ENCODE results near the gene CDC73. TPM values are rescaled to one million over a fixed set of nuclear protein-coding genes. Genes with fewer than 3 reads are reported as not detected.

Gene CDC73
- total RNA-seq, 2 donors from 2014 or later: 71.8 to 76.5 TPM

GRCh38 chr1:193234530-193234929 lies 112.7 kb downstream of the CDC73 start:
- no peaks in the 10 kb centered on the region for H3K9me3 Mint-ChIP-seq
- no peak for DNase-seq (ENCODE audit: low spot score)
- H3K27ac Mint-ChIP-seq: no peak overlapping the region
- ATAC-seq: no peak
- no peaks in the 10 kb centered on the region for H3K27me3 Mint-ChIP-seq
- peaks cover 5% of the 10 kb centered on the region for H3K36me3 Mint-ChIP-seq
- H3K4me3 Mint-ChIP-seq: no peak overlapping the region
- peaks cover 0 to 6% of the 10 kb centered on the region in 2 donors for H3K4me1 Mint-ChIP-seq (ENCODE audit: low read depth in 2 of 2)

- no peak for ATAC-seq
- DNase-seq (ENCODE audit: low spot score): no peak
- Mint-ChIP-seq H3K27me3 (no peaks in the 10 kb centered on the region), H3K4me3 (no peak overlapping the region), H3K27ac (no peak overlapping the region), H3K9me3 (no peaks in the 10 kb centered on the region), H3K36me3 (peaks cover 13% of the 10 kb centered on the region), H3K4me1 (ENCODE audit: low read depth in 2 of 2) (peaks cover 22 to 31% of the 10 kb centered on the region in 2 donors)
Observed at GRCh38 chr1:193237381-193237978, 115.6 kb downstream of the CDC73 start.

- peaks cover 22 to 32% of the 10 kb centered on the region in 2 donors for H3K4me1 Mint-ChIP-seq (ENCODE audit: low read depth in 2 of 2)
- peak overlapping the region; percentile 47 for H3K4me3 Mint-ChIP-seq
- H3K27me3 Mint-ChIP-seq: no peaks in the 10 kb centered on the region
Observed at GRCh38 chr1:193240609-193241008, 118.8 kb downstream of the CDC73 start.

DNA sequence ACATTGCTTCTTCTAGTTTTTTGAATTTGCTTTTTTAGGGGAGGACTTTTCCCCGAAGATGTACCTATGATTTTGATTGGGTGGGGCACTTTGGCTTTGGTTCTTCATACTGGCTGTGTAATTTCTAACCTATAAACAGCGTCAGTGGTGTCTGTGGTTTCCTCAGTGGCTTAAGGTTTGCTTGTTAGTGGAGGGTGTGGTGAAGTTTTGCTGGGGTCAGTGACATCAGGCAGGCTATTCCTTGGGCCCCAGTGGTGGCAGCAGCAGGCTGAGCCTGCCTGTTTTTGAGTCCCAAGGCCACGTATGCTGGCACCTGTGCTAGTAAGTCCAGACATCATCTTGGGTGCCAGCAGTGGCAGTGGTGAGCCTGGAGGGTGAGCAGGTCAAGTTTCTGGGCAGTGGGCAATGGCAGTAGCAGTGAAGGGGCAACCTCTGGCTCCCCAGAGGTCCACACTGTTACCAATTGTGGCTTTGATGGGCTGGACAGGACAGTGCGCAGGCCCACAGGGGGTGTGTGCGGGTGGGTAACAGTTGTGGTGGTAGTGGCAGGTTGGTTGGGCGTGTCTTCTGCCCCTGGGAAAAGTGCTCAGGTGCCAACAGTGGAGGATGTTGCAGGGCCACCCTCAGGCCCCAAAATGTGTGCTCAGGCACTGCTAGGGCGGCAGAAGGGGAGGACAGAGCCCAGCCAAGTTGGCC lies 119.4 kb downstream of the CDC73 start:
- H3K4me3 Mint-ChIP-seq: peak overlapping the region; percentile 47
- peaks cover 19% of the 10 kb centered on the region for H3K36me3 Mint-ChIP-seq
- DNase-seq (ENCODE audit: low spot score): no peak
- H3K4me1 Mint-ChIP-seq (ENCODE audit: low read depth in 2 of 2): peaks cover 22 to 32% of the 10 kb centered on the region in 2 donors
- H3K27me3 Mint-ChIP-seq: no peaks in the 10 kb centered on the region
- peak overlapping the region; percentile 13 to 69 for H3K27ac Mint-ChIP-seq
- H3K9me3 Mint-ChIP-seq: no peaks in the 10 kb centered on the region
- ATAC-seq: peak; percentile 71 to 87

More at GRCh38 chr1:193240609-193241008, 118.8 kb downstream of the CDC73 start:
- ATAC-seq (no peak), DNase-seq (ENCODE audit: low spot score) (no peak)
- no peaks in the 10 kb centered on the region for H3K9me3 Mint-ChIP-seq
- H3K27ac Mint-ChIP-seq: peak overlapping the region in 1 of 2 donors; percentile 69
- H3K36me3 Mint-ChIP-seq: peaks cover 18% of the 10 kb centered on the region

GRCh38 chr1:193242000-193242399 lies 120.2 kb downstream of the CDC73 start:
- no peak overlapping the region for H3K4me3 Mint-ChIP-seq
- no peaks in the 10 kb centered on the region for H3K27me3 Mint-ChIP-seq
- H3K9me3 Mint-ChIP-seq: no peaks in the 10 kb centered on the region
- H3K27ac Mint-ChIP-seq: no peak overlapping the region
- peaks cover 22 to 32% of the 10 kb centered on the region in 2 donors for H3K4me1 Mint-ChIP-seq (ENCODE audit: low read depth in 2 of 2)
- ATAC-seq (peak in 1 of 2 donors; percentile 35), DNase-seq (ENCODE audit: low spot score) (no peak)
- peaks cover 25% of the 10 kb centered on the region for H3K36me3 Mint-ChIP-seq

- Mint-ChIP-seq H3K27ac (no peak overlapping the region), H3K4me1 (ENCODE audit: low read depth in 2 of 2) (peaks cover 0 to 6% of the 10 kb centered on the region in 2 donors), H3K36me3 (peaks cover 30% of the 10 kb centered on the region), H3K9me3 (no peaks in the 10 kb centered on the region), H3K4me3 (no peak overlapping the region), H3K27me3 (no peaks in the 10 kb centered on the region)
- DNase-seq (ENCODE audit: low spot score) (no peak), ATAC-seq (no peak)
Observed at GRCh38 chr1:193249187-193249586, 127.4 kb downstream of the CDC73 start.

DNA sequence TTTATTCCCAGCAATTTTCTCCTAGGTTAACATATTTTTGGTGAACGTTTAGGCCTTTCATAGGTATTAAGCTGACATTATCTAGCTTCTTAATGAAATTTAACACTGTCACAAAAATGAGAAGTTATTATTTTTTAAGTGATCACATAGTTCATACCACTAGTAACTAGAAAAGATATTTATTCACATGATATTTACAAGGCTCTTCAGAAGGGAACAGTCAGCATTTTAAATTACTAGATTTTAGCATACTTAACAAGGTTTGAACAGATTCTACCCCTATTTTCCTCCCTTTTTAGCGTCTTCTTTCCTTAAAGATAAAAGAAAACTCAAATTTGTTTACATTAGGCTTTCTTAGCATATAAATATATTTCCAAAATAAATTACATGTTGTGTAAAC lies 130.1 kb downstream of the CDC73 start:
- ATAC-seq: no peak
- Mint-ChIP-seq H3K36me3 (peaks cover 21% of the 10 kb centered on the region), H3K4me3 (no peak overlapping the region), H3K27me3 (no peaks in the 10 kb centered on the region), H3K27ac (no peak overlapping the region), H3K4me1 (ENCODE audit: low read depth in 2 of 2) (peaks cover 2 to 4% of the 10 kb centered on the region in 2 donors), H3K9me3 (no peaks in the 10 kb centered on the region)
- DNase-seq (ENCODE audit: low spot score): no peak

- H3K36me3 Mint-ChIP-seq: peaks cover 6% of the 10 kb centered on the region
- H3K9me3 Mint-ChIP-seq: no peaks in the 10 kb centered on the region
- no peak for ATAC-seq
- H3K4me3 Mint-ChIP-seq: no peak overlapping the region
- no peak overlapping the region for H3K27ac Mint-ChIP-seq
- no peaks in the 10 kb centered on the region for H3K27me3 Mint-ChIP-seq
- DNase-seq (ENCODE audit: low spot score): no peak
- peaks cover 5 to 6% of the 10 kb centered on the region in 2 donors for H3K4me1 Mint-ChIP-seq (ENCODE audit: low read depth in 2 of 2)
Observed at GRCh38 chr1:193256019-193256418, 134.2 kb downstream of the CDC73 start.

DNA sequence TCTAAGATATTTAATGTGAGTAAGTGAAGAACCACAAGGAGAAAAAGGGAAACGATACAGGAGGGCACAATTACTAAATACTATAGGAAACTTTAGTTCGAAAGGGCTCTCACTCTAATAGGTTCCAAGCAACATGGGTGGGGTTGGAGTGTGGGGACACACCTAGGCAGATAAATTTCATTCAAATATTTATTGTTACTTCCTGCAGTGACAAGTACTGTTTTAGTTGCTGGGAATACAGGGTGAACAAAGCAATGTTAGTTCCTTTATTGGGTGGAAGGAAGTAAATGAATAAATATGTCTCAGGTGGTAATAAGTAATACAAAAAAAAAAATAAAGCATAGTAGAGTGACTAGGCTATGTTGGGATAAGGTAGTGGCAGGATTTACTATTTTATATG lies 137.8 kb downstream of the CDC73 start:
- Mint-ChIP-seq H3K9me3 (no peaks in the 10 kb centered on the region), H3K27me3 (no peaks in the 10 kb centered on the region), H3K36me3 (peaks cover 6% of the 10 kb centered on the region), H3K27ac (no peak overlapping the region), H3K4me1 (ENCODE audit: low read depth in 2 of 2) (peaks cover 8 to 12% of the 10 kb centered on the region in 2 donors), H3K4me3 (no peak overlapping the region)
- ATAC-seq (no peak), DNase-seq (ENCODE audit: low spot score) (no peak)

GRCh38 chr1:193260056-193260745 lies 138.4 kb downstream of the CDC73 start:
- no peak overlapping the region for H3K27ac Mint-ChIP-seq
- H3K4me1 Mint-ChIP-seq (ENCODE audit: low read depth in 2 of 2): peaks cover 8 to 12% of the 10 kb centered on the region in 2 donors
- no peak for DNase-seq (ENCODE audit: low spot score)
- no peak for ATAC-seq
- H3K4me3 Mint-ChIP-seq: no peak overlapping the region
- H3K36me3 Mint-ChIP-seq: peaks cover 6% of the 10 kb centered on the region
- no peaks in the 10 kb centered on the region for H3K9me3 Mint-ChIP-seq
- H3K27me3 Mint-ChIP-seq: no peaks in the 10 kb centered on the region

GRCh38 chr1:193260896-193261295 lies 139.1 kb downstream of the CDC73 start:
- H3K4me3 Mint-ChIP-seq: no peak overlapping the region
- ATAC-seq: no peak
- peaks cover 10% of the 10 kb centered on the region for H3K36me3 Mint-ChIP-seq
- peaks cover 8 to 12% of the 10 kb centered on the region in 2 donors for H3K4me1 Mint-ChIP-seq (ENCODE audit: low read depth in 2 of 2)
- no peak for DNase-seq (ENCODE audit: low spot score)
- H3K27me3 Mint-ChIP-seq: no peaks in the 10 kb centered on the region
- no peak overlapping the region for H3K27ac Mint-ChIP-seq
- no peaks in the 10 kb centered on the region for H3K9me3 Mint-ChIP-seq

DNA sequence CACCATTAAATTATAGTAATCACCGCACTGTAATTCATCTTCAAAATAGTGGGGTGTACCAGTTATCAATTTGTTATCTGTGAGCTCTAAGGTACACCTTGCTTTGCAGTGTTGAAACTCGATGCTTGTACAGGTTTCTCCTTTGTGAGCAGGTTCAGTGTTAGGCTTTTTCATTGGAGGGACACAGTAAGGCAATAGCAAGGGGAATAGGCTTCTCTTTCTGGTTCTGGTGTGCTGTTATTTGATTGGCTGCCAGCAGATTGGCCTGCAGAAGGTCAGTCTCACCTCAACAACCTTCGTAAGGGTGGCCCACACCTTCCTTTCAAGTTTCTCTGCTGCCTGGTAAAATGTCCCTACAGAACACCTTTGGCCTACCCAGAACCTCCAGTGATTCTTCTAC lies 140.8 kb downstream of the CDC73 start:
- ATAC-seq (no peak), DNase-seq (ENCODE audit: low spot score) (no peak)
- H3K27me3 Mint-ChIP-seq: no peaks in the 10 kb centered on the region
- H3K27ac Mint-ChIP-seq: no peak overlapping the region
- H3K36me3 Mint-ChIP-seq: peaks cover 4% of the 10 kb centered on the region
- no peaks in the 10 kb centered on the region for H3K9me3 Mint-ChIP-seq
- no peak overlapping the region for H3K4me3 Mint-ChIP-seq
- H3K4me1 Mint-ChIP-seq (ENCODE audit: low read depth in 2 of 2): peaks cover 2 to 6% of the 10 kb centered on the region in 2 donors

DNA sequence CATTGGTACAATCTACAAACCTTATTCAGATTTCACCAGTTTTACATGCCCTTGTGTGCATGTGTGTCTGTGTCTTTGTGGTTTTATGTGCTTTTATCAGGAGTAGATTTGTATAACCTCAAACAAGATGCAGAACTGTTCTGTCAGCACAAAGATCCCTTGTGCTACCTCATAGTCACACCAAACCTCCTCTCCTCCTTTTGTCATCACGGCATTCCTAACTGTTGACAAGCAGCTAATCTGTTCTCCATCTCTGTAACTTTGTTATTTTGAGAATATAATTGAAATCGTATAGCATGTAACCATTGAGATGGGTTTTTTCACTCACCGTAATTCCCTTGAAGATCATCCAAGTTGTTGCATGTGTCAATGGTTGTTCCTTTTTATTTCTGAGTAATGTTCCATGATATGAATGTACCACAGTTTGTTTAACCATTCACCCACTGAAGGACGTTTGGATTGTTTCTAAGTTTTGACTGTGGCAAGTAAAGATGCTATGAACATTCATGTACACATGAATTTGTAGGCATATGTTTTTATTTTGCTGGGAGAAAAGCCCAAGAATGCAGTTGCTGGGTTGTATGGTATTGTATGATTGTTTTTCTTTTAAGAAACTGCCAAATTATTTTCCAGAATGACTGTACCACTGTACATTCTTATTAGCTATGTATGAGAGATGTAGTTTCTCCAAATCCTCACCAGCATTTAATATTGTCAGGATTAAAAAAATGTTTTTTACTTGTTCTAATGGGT lies 142.7 kb downstream of the CDC73 start:
- peaks cover 2 to 6% of the 10 kb centered on the region in 2 donors for H3K4me1 Mint-ChIP-seq (ENCODE audit: low read depth in 2 of 2)
- no peak overlapping the region for H3K27ac Mint-ChIP-seq
- H3K4me3 Mint-ChIP-seq: no peak overlapping the region
- H3K9me3 Mint-ChIP-seq: no peaks in the 10 kb centered on the region
- peaks cover 4% of the 10 kb centered on the region for H3K36me3 Mint-ChIP-seq
- H3K27me3 Mint-ChIP-seq: no peaks in the 10 kb centered on the region
- ATAC-seq (no peak), DNase-seq (ENCODE audit: low spot score) (no peak)

Measured in natural killer cell treated with Interleukin-12 subunit alpha and Interleukin-12 subunit beta and Interleukin-15 and Interleukin-18, amount 100 ng/mL, for 72 hours (primary cell).